H9 (cell line): Measurements from ENCODE around the gene PLA2G4D. TPM values are rescaled to one million over a fixed set of nuclear protein-coding genes. Genes with fewer than 3 reads are reported as not detected.
A peak's percentile ranks its signal among the peaks of the same experiment; 100 is the strongest.

ENCODE experiments used
- DNase-seq: peaks from one replicate; pipeline ENCODE4 v3.0.0-alpha.2; 2017
- H2AFZ ChIP-seq: one replicate; pipeline ENCODE4 v1.6.1; 2013; ENCODE audit warnings: mild to moderate bottlenecking, low read length, control low read depth, moderate library complexity
- H2AK5ac ChIP-seq: 2 replicates; pipeline ENCODE4 v1.6.1; 2013; ENCODE audit warnings: low read length, control low read depth, mixed read lengths; ENCODE audit not compliant: insufficient read length
- H2BK120ac ChIP-seq: one replicate; pipeline ENCODE4 v1.6.1; 2013; ENCODE audit warnings: low read depth, mild to moderate bottlenecking, low read length, control low read depth, inconsistent platforms; ENCODE audit not compliant: poor library complexity, severe bottlenecking
- H2BK12ac ChIP-seq: 2 replicates; pipeline ENCODE4 v1.6.1; 2013; ENCODE audit warnings: low read length, control low read depth, mixed read lengths, low read depth; ENCODE audit not compliant: insufficient read length
- H2BK15ac ChIP-seq: 2 replicates; pipeline ENCODE4 v1.6.1; 2013; ENCODE audit warnings: low read depth, low read length, control low read depth
- H2BK20ac ChIP-seq: one replicate; pipeline ENCODE4 v1.6.1; 2013; ENCODE audit warnings: low read depth, mild to moderate bottlenecking, low read length, control low read depth, inconsistent platforms; ENCODE audit not compliant: poor library complexity, severe bottlenecking
- H2BK5ac ChIP-seq: 2 replicates; pipeline ENCODE4 v1.6.1; 2013; ENCODE audit warnings: low read length, control low read depth, mixed read lengths; ENCODE audit not compliant: insufficient read length
- H3K14ac ChIP-seq: 2 replicates; pipeline ENCODE4 v1.6.1; 2013; ENCODE audit warnings: low read length, control low read depth; ENCODE audit not compliant: insufficient read depth
- H3K18ac ChIP-seq: 2 replicates; pipeline ENCODE4 v1.6.1; 2013; ENCODE audit warnings: low read depth, mild to moderate bottlenecking, mixed read lengths, low read length, control low read depth; ENCODE audit not compliant: insufficient read length
- H3K23ac ChIP-seq: 2 replicates; pipeline ENCODE4 v1.6.1; 2013; ENCODE audit warnings: low read length, control low read depth, mixed read lengths, low read depth; ENCODE audit not compliant: insufficient read length
- H3K23me2 ChIP-seq: 2 replicates; pipeline ENCODE4 v1.6.1; 2013; ENCODE audit warnings: low read depth, mild to moderate bottlenecking, mixed read lengths, low read length, control low read depth; ENCODE audit not compliant: insufficient read length, poor library complexity, severe bottlenecking
- H3K27ac ChIP-seq: 2 replicates; pipeline ENCODE4 v1.5.1; 2013; ENCODE audit warnings: low read length, control low read depth, mixed read lengths, low read depth; ENCODE audit not compliant: insufficient read length
- H3K27me3 ChIP-seq: 2 replicates; pipeline ENCODE4 v1.6.1; 2013; ENCODE audit warnings: low read length, control low read depth, inconsistent platforms; ENCODE audit not compliant: insufficient read depth
- H3K4ac ChIP-seq: 2 replicates; pipeline ENCODE4 v1.6.1; 2013; ENCODE audit warnings: low read depth, mild to moderate bottlenecking, control low read depth, inconsistent platforms, low read length, moderate library complexity
- H3K4me1 ChIP-seq: 2 replicates; pipeline ENCODE4 v1.6.1; 2013; ENCODE audit warnings: low read length, control low read depth, inconsistent platforms; ENCODE audit not compliant: insufficient read depth
- H3K4me2 ChIP-seq: 2 replicates; pipeline ENCODE4 v1.6.1; 2013; ENCODE audit warnings: low read length, control low read depth, mixed read lengths; ENCODE audit not compliant: insufficient read length, insufficient read depth
- H3K56ac ChIP-seq: 2 replicates; pipeline ENCODE4 v1.6.1; 2013; ENCODE audit warnings: low read depth, mild to moderate bottlenecking, mixed read lengths, low read length, control low read depth; ENCODE audit not compliant: insufficient read length
- H3K79me1 ChIP-seq: 2 replicates; pipeline ENCODE4 v1.6.1; 2013; ENCODE audit warnings: low read depth, mild to moderate bottlenecking, moderate library complexity, low read length, control low read depth, inconsistent platforms; ENCODE audit not compliant: insufficient read depth, poor library complexity, severe bottlenecking
- H3K79me2 ChIP-seq: 2 replicates; pipeline ENCODE4 v1.6.1; 2013; ENCODE audit warnings: low read length, control low read depth, inconsistent platforms; ENCODE audit not compliant: insufficient read depth
- H3K9ac ChIP-seq: 2 replicates; pipeline ENCODE4 v1.6.1; 2013; ENCODE audit warnings: low read length, control low read depth, mixed read lengths; ENCODE audit not compliant: insufficient read length; ENCODE audit errors: extremely low read depth
- H3K9me3 ChIP-seq: one replicate; pipeline ENCODE4 v1.6.1; 2013; ENCODE audit warnings: low read depth, low read length, inconsistent platforms; ENCODE audit not compliant: control insufficient read depth
- H3T11ph ChIP-seq: one replicate; pipeline ENCODE4 v1.6.1; 2013; ENCODE audit warnings: mild to moderate bottlenecking, low read length, control low read depth, inconsistent platforms
- H4K20me1 ChIP-seq: one replicate; pipeline ENCODE4 v1.6.1; 2013; ENCODE audit not compliant: control insufficient read depth, insufficient read length, insufficient read depth
- H4K5ac ChIP-seq: 2 replicates; pipeline ENCODE4 v1.6.1; 2013; ENCODE audit warnings: low read depth, mild to moderate bottlenecking, mixed read lengths, low read length, control low read depth; ENCODE audit not compliant: insufficient read length
- H4K8ac ChIP-seq: replicated peaks from 2 replicates; pipeline ENCODE4 v1.6.1; 2013; ENCODE audit warnings: low read length, control low read depth, mixed read lengths, low read depth; ENCODE audit not compliant: insufficient read length
- H4K91ac ChIP-seq: 2 replicates; pipeline ENCODE4 v1.6.1; 2013; ENCODE audit warnings: low read depth, mild to moderate bottlenecking, moderate library complexity, mixed read lengths, low read length, control low read depth; ENCODE audit not compliant: insufficient read length
- H3K27ac Mint-ChIP-seq, 3 experiments: 2 replicates in 2 of 3; 3 replicates in 1 of 3; pipeline ENCODE4 v1.8.0; 2020 to 2021; ENCODE audit warnings: mixed read lengths in 3 of 3, mild to moderate bottlenecking in 1 of 3, moderate library complexity in 1 of 3
- H3K27me3 Mint-ChIP-seq: 2 replicates; pipeline ENCODE4 v1.8.0; 2021; ENCODE audit warnings: low read depth, mild to moderate bottlenecking, moderate library complexity, mixed read lengths
- H3K36me3 Mint-ChIP-seq, 3 experiments: 2 replicates in 2 of 3; 3 replicates in 1 of 3; pipeline ENCODE4 v1.8.0; 2020 to 2021; ENCODE audit warnings: low read depth in 3 of 3, mixed read lengths in 3 of 3; ENCODE audit not compliant: insufficient read depth in 1 of 3
- H3K4me1 Mint-ChIP-seq, 2 experiments: 2 replicates each; pipeline ENCODE4 v1.8.0; 2020; ENCODE audit warnings: mixed read lengths in 2 of 2
- H3K4me3 Mint-ChIP-seq, 2 experiments: 2 replicates in 1 of 2; 3 replicates in 1 of 2; pipeline ENCODE4 v1.8.0; 2020 to 2021; ENCODE audit warnings: mild to moderate bottlenecking in 2 of 2, mixed read lengths in 2 of 2, moderate library complexity in 1 of 2
- H3K9me3 Mint-ChIP-seq, 2 experiments: 2 replicates in 1 of 2; 3 replicates in 1 of 2; pipeline ENCODE4 v1.8.0; 2020; ENCODE audit warnings: mild to moderate bottlenecking in 2 of 2, mixed read lengths in 2 of 2, moderate library complexity in 1 of 2
- WGBS: extraction: QIAGEN DNeasy Blood & Tissue Kit; methylation state at CpG from one replicate; pipeline ENCODE4 v1.1.7; 2013; ENCODE audit warnings: missing lambda C conversion rate, low lambda C conversion rate, mixed read lengths; ENCODE audit not compliant: insufficient read length; ENCODE audit errors: extremely low coverage; 5-methylcytosine and 5-hydroxymethylcytosine counted together
- long read RNA-seq: library from polyadenylated mRNA; unstranded; transcript quantifications from one replicate; pipeline ENCODE4 v2.0.0, GENCODE V29; 2020
- total RNA-seq: library from RNA; stranded (reverse); gene quantifications from 2 replicates; pipeline ENCODE4 v1.2.1, GENCODE V29; 2021
- TF ChIP-seq, protein P1 (sequence below): fragments of 200-600 bp; sonication (generic); conservative IDR thresholded peaks from 3 replicates; pipeline ENCODE4 v1.8.0; 2021; ENCODE audit warnings: antibody characterized with exemption, mild to moderate bottlenecking

The PLA2G4D gene
- 0.33 TPM in 1 of 2 replicates, not detected in the other for total RNA-seq
- long read RNA-seq = 0 reads

DNA sequence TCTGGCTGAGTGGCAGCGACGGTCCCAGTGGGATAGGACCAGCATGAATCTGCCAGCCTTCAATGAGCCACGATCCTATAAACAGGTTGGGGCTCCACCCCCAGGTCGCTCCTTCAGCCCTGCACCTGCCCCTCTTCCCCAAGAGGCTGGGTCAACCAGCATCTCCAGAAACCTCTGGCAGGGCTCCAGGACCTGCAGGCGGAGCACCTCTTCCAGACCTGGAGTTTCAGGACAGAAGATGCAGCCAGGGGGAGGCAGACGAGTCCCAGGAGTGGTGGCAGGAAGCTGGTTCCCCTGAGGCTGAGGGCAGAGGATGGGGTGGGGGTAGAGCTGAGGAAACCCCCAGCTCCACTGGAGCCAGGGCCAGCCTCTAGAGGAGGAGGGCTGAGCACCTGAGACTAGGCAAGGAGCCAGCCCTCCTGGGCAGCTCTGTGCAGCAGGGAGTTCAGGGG, at the start of gene PLA2G4D:
TSS of gene PLA2G4D (minus strand) at position 51 of the 452 bp plus-strand sequence. CDS start 103 bp downstream, outside the sequence.
- no peaks in the 10 kb centered on the region for H4K20me1 ChIP-seq
- no peak within 1 kb of the TSS for H3K56ac ChIP-seq
- H3K9me3 ChIP-seq = no peaks in the 10 kb centered on the region
- peak within 1 kb of the TSS; percentile 12; the same call in 1 of the 2 replicates for H3K14ac ChIP-seq
- H3K4ac ChIP-seq = no peak within 1 kb of the TSS
- no peak within 1 kb of the TSS for H3K27ac ChIP-seq
- H2BK20ac ChIP-seq = no peak within 1 kb of the TSS
- H3T11ph ChIP-seq = no peak within 1 kb of the TSS
- no peak within 1 kb of the TSS for H4K5ac ChIP-seq
- H2BK5ac ChIP-seq = no peak within 1 kb of the TSS
- Mint-ChIP-seq H3K36me3 (no peaks in the 10 kb centered on the region; a peak in 1 of 7 replicates), H3K4me1 (peaks cover 11 to 13% of the 10 kb centered on the region in 2 experiments), H3K27ac (no peak within 1 kb of the TSS), H3K9me3 (no peaks in the 10 kb centered on the region), H3K4me3 (no peak within 1 kb of the TSS), H3K27me3 (no peaks in the 10 kb centered on the region)
- H3K23ac ChIP-seq = no peak within 1 kb of the TSS
- H2BK120ac ChIP-seq = no peak within 1 kb of the TSS
- no peak within 1 kb of the TSS for H4K91ac ChIP-seq
- no peak within 1 kb of the TSS for H3K9ac ChIP-seq
- no peak within 1 kb of the TSS for H2AFZ ChIP-seq
- H2BK15ac ChIP-seq = no peak within 1 kb of the TSS
- no peak within 1 kb of the TSS for H4K8ac ChIP-seq
- H3K79me2 ChIP-seq = no peaks in the 10 kb centered on the region
- no peak within 1 kb of the TSS for H3K18ac ChIP-seq
- H3K4me1 ChIP-seq = no peaks in the 10 kb centered on the region; the same call in 1 of the 2 replicates
- H3K27me3 ChIP-seq = no peaks in the 10 kb centered on the region
- no peaks in the 10 kb centered on the region for H3K79me1 ChIP-seq
- H2BK12ac ChIP-seq = no peak within 1 kb of the TSS
- no CpG with 5 or more reads among the region's 6 CpGs for WGBS
- TF ChIP-seq, protein P1, sequence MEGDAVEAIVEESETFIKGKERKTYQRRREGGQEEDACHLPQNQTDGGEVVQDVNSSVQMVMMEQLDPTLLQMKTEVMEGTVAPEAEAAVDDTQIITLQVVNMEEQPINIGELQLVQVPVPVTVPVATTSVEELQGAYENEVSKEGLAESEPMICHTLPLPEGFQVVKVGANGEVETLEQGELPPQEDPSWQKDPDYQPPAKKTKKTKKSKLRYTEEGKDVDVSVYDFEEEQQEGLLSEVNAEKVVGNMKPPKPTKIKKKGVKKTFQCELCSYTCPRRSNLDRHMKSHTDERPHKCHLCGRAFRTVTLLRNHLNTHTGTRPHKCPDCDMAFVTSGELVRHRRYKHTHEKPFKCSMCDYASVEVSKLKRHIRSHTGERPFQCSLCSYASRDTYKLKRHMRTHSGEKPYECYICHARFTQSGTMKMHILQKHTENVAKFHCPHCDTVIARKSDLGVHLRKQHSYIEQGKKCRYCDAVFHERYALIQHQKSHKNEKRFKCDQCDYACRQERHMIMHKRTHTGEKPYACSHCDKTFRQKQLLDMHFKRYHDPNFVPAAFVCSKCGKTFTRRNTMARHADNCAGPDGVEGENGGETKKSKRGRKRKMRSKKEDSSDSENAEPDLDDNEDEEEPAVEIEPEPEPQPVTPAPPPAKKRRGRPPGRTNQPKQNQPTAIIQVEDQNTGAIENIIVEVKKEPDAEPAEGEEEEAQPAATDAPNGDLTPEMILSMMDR = no peak
- H3K23me2 ChIP-seq = no peaks in the 10 kb centered on the region
- DNase-seq = peak; percentile 56
- no peak within 1 kb of the TSS for H3K4me2 ChIP-seq
- H2AK5ac ChIP-seq = no peak within 1 kb of the TSS
